HEK293T (cell line): ENCODE results near the gene APPL2.

ENCODE experiments used
- CTCF ChIA-PET: fragments of 350-600 bp; formaldehyde crosslinking; extraction: SDS; loops from one replicate; lab custom pipeline; 2021; ENCODE audit warnings: antibody characterized with exemption, inconsistent platforms; lab: Yijun Ruan, JAX
- POLR2A ChIA-PET: fragments of 350-600 bp; formaldehyde crosslinking; extraction: SDS; loops from one replicate; lab custom pipeline; 2020; ENCODE audit warnings: antibody characterized with exemption, inconsistent platforms; lab: Yijun Ruan, JAX
- DNase-seq: peaks from one replicate; pipeline ENCODE4 v3.0.0; 2012; ENCODE audit warnings: mixed read lengths; ENCODE audit errors: extremely low spot score
- ARNT ChIP-seq: fragments of 450-650 bp; IDR thresholded peaks from 2 replicates; pipeline ENCODE4 v1.6.1; 2017; ENCODE audit warnings: mild to moderate bottlenecking
- BHLHE40 ChIP-seq: fragments of 450-650 bp; IDR thresholded peaks from 2 replicates; pipeline ENCODE4 v1.6.1; 2016; ENCODE audit warnings: mild to moderate bottlenecking, moderate library complexity, borderline replicate concordance
- CTBP1 ChIP-seq: fragments of 450-650 bp; IDR thresholded peaks from 2 replicates; pipeline ENCODE4 v1.6.1; 2016; ENCODE audit warnings: borderline replicate concordance
- ELF4 ChIP-seq: fragments of 450-650 bp; IDR thresholded peaks from 2 replicates; pipeline ENCODE4 v1.6.1; 2017; ENCODE audit warnings: antibody characterized with exemption
- FOXA1 ChIP-seq: fragments of 450-650 bp; IDR thresholded peaks from 2 replicates; pipeline ENCODE4 v1.6.1; 2016; ENCODE audit warnings: mild to moderate bottlenecking
- FOXK2 ChIP-seq: fragments of 450-650 bp; IDR thresholded peaks from 2 replicates; pipeline ENCODE4 v1.6.1; 2016; ENCODE audit warnings: mild to moderate bottlenecking
- FOXM1 ChIP-seq: fragments of 450-650 bp; IDR thresholded peaks from 2 replicates; pipeline ENCODE4 v1.6.1; 2017; ENCODE audit warnings: mild to moderate bottlenecking, borderline replicate concordance
- HDGF ChIP-seq: fragments of 450-650 bp; IDR thresholded peaks from 2 replicates; pipeline ENCODE4 v1.6.1; 2017; ENCODE audit warnings: antibody characterized with exemption, borderline replicate concordance
- L3MBTL2 ChIP-seq: fragments of 450-650 bp; conservative IDR thresholded peaks from 2 replicates; pipeline ENCODE4 v1.6.1; 2016; ENCODE audit warnings: mild to moderate bottlenecking
- LEF1 ChIP-seq: fragments of 450-650 bp; IDR thresholded peaks from 2 replicates; pipeline ENCODE4 v1.6.1; 2017; ENCODE audit warnings: mild to moderate bottlenecking, borderline replicate concordance
- NFRKB ChIP-seq: fragments of 450-650 bp; IDR thresholded peaks from 2 replicates; pipeline ENCODE4 v1.6.1; 2016; ENCODE audit warnings: mild to moderate bottlenecking, moderate library complexity
- PKNOX1 ChIP-seq: fragments of 450-650 bp; IDR thresholded peaks from 2 replicates; pipeline ENCODE4 v1.6.1; 2016
- SP1 ChIP-seq: fragments of 450-650 bp; IDR thresholded peaks from 2 replicates; pipeline ENCODE4 v1.6.1; 2017
- SUZ12 ChIP-seq: fragments of 450-650 bp; IDR thresholded peaks from 2 replicates; pipeline ENCODE4 v1.6.1; 2016; ENCODE audit warnings: mild to moderate bottlenecking
- TARDBP ChIP-seq: fragments of 450-650 bp; IDR thresholded peaks from 2 replicates; pipeline ENCODE4 v1.6.1; 2016
- ZNF384 ChIP-seq: fragments of 450-650 bp; IDR thresholded peaks from 2 replicates; pipeline ENCODE4 v1.6.1; 2016

Gene APPL2

GRCh38 chr12:105222726-105223351, 13.1 kb downstream of the APPL2 start:
- ChIA-PET POLR2A (no interaction called here), CTCF (no interaction called here)
- TF ChIP-seq SP1 (no peak), CTBP1 (no peak), L3MBTL2 (no peak), TARDBP (no peak), FOXK2 (no peak), ZNF384 (no peak), ELF4 (no peak)
- no peak for DNase-seq

- TF ChIP-seq ELF4, result no peak
- TF ChIP-seq L3MBTL2, result no peak
- TF ChIP-seq TARDBP, result no peak
- TF ChIP-seq FOXM1, result no peak
- TF ChIP-seq FOXK2, result no peak
- TF ChIP-seq LEF1, result no peak
- TF ChIP-seq ARNT, result no peak
- no peak for TF ChIP-seq PKNOX1
- no peak for TF ChIP-seq NFRKB
- no peak for TF ChIP-seq BHLHE40
- no peak for TF ChIP-seq CTBP1
- TF ChIP-seq SUZ12, result no peak
- no peak for TF ChIP-seq ZNF384
- no peak for TF ChIP-seq HDGF
- TF ChIP-seq FOXA1, result no peak
- TF ChIP-seq SP1, result no peak
- DNase-seq, result no peak
- CTCF ChIA-PET, result no interaction called here
- POLR2A ChIA-PET, result no interaction called here
These were observed 13.7 kb downstream of the APPL2 start for GRCh38 chr12:105222284-105222655.

- TF ChIP-seq SUZ12, result no peak
- TF ChIP-seq TARDBP, result no peak
- no peak for TF ChIP-seq PKNOX1
- no peak for TF ChIP-seq FOXK2
- no peak for TF ChIP-seq ZNF384
- TF ChIP-seq HDGF, result no peak
- no peak for TF ChIP-seq ELF4
- TF ChIP-seq L3MBTL2, result no peak
- TF ChIP-seq CTBP1, result no peak
- no peak for TF ChIP-seq NFRKB
- no peak for TF ChIP-seq ARNT
- no peak for TF ChIP-seq FOXM1
- TF ChIP-seq FOXA1, result no peak
- TF ChIP-seq BHLHE40, result no peak
- no peak for TF ChIP-seq SP1
- no peak for TF ChIP-seq LEF1
- POLR2A ChIA-PET, result interaction anchor here (1.5 kb wide), 1 partner anchor 14 kb away, joined by 4 read pairs; the partner anchor contains the start of gene APPL2
- CTCF ChIA-PET, result no interaction called here
- DNase-seq, result no peak
These were observed 14.2 kb downstream of the APPL2 start for GRCh38 chr12:105221583-105222283.

- TF ChIP-seq L3MBTL2 (no peak), PKNOX1 (no peak), ELF4 (no peak), ZNF384 (no peak), NFRKB (no peak), SP1 (no peak), LEF1 (no peak), FOXK2 (no peak), FOXM1 (no peak), FOXA1 (no peak), ARNT (no peak)
- POLR2A ChIA-PET, result interaction anchor here (1.5 kb wide), 1 partner anchor 15 kb away, joined by 4 read pairs; the partner anchor contains the start of gene APPL2
- CTCF ChIA-PET, result interaction anchor here (0.6 kb wide), 1 partner anchor 32 kb away, joined by 3 read pairs; no protein-coding TSS in a partner anchor
- DNase-seq, result no peak
These were observed 15.1 kb downstream of the APPL2 start for GRCh38 chr12:105220929-105221290.

- TF ChIP-seq SUZ12 (no peak), NFRKB (no peak), HDGF (no peak), PKNOX1 (no peak), LEF1 (no peak), ZNF384 (no peak), BHLHE40 (no peak), ARNT (no peak), L3MBTL2 (no peak), SP1 (no peak), FOXM1 (no peak), CTBP1 (no peak), FOXA1 (no peak)
- no peak for DNase-seq
- CTCF ChIA-PET, result interaction anchor here (0.6 kb wide), 1 partner anchor 31 kb away, joined by 3 read pairs; no protein-coding TSS in a partner anchor
- POLR2A ChIA-PET, result interaction anchor here (1.5 kb wide), 1 partner anchor 16 kb away, joined by 4 read pairs; the partner anchor contains the start of gene APPL2
These were observed 15.6 kb downstream of the APPL2 start for GRCh38 chr12:105220150-105220928.
